ENCODE data around the gene TRIM71. TPM values are rescaled to one million over a fixed set of nuclear protein-coding genes. Genes with fewer than 3 reads are reported as not detected.

Gene TRIM71
- total RNA-seq, 1 experiment from 2014 or later = 0.18 TPM

DNA sequence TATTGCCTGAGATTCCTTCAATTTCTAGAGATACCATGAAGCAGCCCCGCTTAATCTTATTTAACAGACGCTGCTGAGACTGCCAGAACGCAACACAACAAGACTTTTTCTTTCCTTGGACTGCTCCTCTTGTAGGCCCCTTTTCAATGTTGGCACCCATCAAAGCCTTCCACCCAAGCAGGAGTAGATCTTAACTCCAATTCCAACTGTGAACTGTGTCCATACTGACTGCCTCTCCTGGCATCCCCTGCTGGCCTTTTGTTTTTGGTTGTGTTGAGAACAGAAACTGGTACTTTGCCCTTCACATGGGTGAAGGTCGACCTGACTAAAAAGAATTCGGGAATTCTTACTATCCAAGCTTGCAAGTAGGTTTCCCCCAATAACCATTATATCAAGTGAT is 50.2 kb downstream of the TRIM71 start:
- Histone ChIP-seq H3K27ac (ENCODE audit: low read length) (no peak overlapping the region), H3K4me1 (ENCODE audit: control insufficient read depth, insufficient read depth, low read length) (no peaks in the 10 kb centered on the region), H3K4me3 (ENCODE audit: low read depth in 2 of 2, low read length in 2 of 2) (no peak overlapping the region), H3K27me3 (ENCODE audit: control insufficient read depth, insufficient read depth, low read length) (no peaks in the 10 kb centered on the region), H3K9me3 (ENCODE audit: control insufficient read depth, insufficient read depth, low read depth, low read length) (no peaks in the 10 kb centered on the region), H3K36me3 (ENCODE audit: control insufficient read depth, insufficient read depth, low read length) (no peaks in the 10 kb centered on the region)
- in situ Hi-C loops (cut with HindIII; ENCODE audit: low pct_unique_long_range_greater_than_20kb, low sequenced_read_pairs) = no loop called here
- DNase-seq (ENCODE audit: low read depth, low spot score) (no peak), ATAC-seq (no peak)
- BruUV-seq (replicated peaks) = no TSS peak
- CTCF ChIA-PET = no interaction called here
- TF ChIP-seq POLR2AphosphoS5 (IDR thresholded peaks at IDR 0.05; ENCODE audit: low read depth, low read length) = no peak
- TF ChIP-seq TCF7L2 (IDR thresholded peaks at IDR 0.05; ENCODE audit: low read depth, low read length) = no peak
- TF ChIP-seq SIN3A (IDR thresholded peaks at IDR 0.05; ENCODE audit: borderline replicate concordance, insufficient read depth, low read depth, low read length) = no peak
- no peak for TF ChIP-seq CTCF (IDR thresholded peaks at IDR 0.05)
- no peak for TF ChIP-seq REST (IDR thresholded peaks at IDR 0.05; ENCODE audit: insufficient read depth in 1 of 2, low read depth in 2 of 2, low read length in 1 of 2)
- POLR2A ChIA-PET = no interaction called here
- intact Hi-C loops (cut with micrococcal nuclease; ENCODE audit: unreplicated experiment) = no loop called here

DNA sequence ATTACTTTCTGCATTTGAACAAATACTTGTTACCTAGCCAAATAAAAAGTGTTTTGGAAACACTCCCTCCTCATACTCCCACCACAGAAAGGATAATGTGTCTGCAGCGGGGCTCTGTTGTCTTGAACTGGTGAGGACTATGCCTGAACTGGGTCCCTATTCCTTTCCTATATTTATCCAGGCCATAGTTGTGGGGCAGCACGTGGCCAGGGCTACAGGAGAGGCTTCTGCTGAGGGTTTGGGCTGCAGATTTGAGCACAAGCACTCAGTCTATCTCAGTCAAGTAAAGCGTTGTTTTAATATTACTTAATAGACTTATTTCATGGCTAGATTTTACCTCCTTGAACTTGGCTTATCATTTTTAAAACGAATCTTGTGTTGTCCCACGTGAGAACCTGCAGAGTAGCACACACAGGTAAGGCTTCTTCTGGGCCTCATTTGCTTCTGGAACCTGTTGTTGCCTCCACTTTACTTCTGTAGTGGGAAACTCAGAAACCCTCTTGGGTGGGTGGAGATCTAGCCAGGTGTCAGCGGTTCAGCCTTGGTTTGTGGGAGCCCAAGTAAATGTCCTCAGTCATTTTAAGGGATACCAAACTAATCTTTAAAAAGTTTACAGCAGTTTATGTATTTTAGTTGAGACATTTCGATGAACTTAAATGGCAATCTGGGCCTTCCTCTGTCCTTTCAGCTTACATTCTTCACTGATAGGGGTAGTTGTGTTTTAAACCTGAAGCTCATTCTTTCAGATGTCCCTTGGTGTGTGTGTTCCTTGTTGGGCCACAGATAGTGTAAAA is 51.1 kb downstream of the TRIM71 start:
- intact Hi-C loops (cut with micrococcal nuclease; ENCODE audit: unreplicated experiment) (no loop called here), in situ Hi-C loops (cut with HindIII; ENCODE audit: low pct_unique_long_range_greater_than_20kb, low sequenced_read_pairs) (no loop called here)
- peaks cover 3% of the 10 kb centered on the region; the same call in 1 of the 2 replicates for H3K4me1 ChIP-seq (ENCODE audit: control insufficient read depth, insufficient read depth, low read length)
- CTCF ChIA-PET = no interaction called here
- ATAC-seq = no peak
- no peak for DNase-seq (ENCODE audit: low read depth, low spot score)
- POLR2A ChIA-PET = no interaction called here
- no TSS peak for BruUV-seq (replicated peaks)
- no peaks in the 10 kb centered on the region for H3K36me3 ChIP-seq (ENCODE audit: control insufficient read depth, insufficient read depth, low read length)
- no peaks in the 10 kb centered on the region for H3K9me3 ChIP-seq (ENCODE audit: control insufficient read depth, insufficient read depth, low read depth, low read length)
- H3K27ac ChIP-seq (ENCODE audit: low read length) = no peak overlapping the region
- TF ChIP-seq POLR2AphosphoS5 (IDR thresholded peaks at IDR 0.05; ENCODE audit: low read depth, low read length) = no peak
- TF ChIP-seq SIN3A (IDR thresholded peaks at IDR 0.05; ENCODE audit: borderline replicate concordance, insufficient read depth, low read depth, low read length) = no peak
- TF ChIP-seq CTCF (IDR thresholded peaks at IDR 0.05) = no peak
- no peak for TF ChIP-seq REST (IDR thresholded peaks at IDR 0.05; ENCODE audit: insufficient read depth in 1 of 2, low read depth in 2 of 2, low read length in 1 of 2)
- no peak for TF ChIP-seq TCF7L2 (IDR thresholded peaks at IDR 0.05; ENCODE audit: low read depth, low read length)
- no peaks in the 10 kb centered on the region for H3K27me3 ChIP-seq (ENCODE audit: control insufficient read depth, insufficient read depth, low read length)
- H3K4me3 ChIP-seq (ENCODE audit: low read depth in 2 of 2, low read length in 2 of 2) = no peak overlapping the region

All from Panc1 (cell line).